ENCODE measurements around the gene TACO1. TPM values are rescaled to one million over a fixed set of nuclear protein-coding genes. Genes with fewer than 3 reads are reported as not detected.

The TACO1 gene
- total RNA-seq, 1 donor from 2014 or later = 22.8 TPM

DNA sequence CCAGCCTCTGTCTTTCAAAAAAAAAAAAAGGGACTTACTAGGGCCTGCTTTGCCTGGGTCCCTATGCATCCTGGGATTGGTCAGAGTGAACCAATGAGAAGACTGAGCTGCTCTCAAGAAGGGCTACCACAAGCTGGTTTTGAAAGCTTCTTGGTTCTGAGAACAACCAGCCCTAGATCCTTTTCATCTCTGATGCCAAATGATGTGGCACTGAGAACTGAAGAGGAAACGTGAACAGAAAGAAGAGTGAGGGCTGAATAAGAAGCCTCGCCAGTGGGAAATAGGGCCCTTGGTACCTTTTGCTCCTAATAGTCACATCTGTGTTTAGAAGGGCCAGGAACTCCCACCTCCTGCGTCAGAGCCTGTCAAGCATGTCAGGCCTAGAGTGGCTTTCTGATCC, 10.7 kb downstream of the TACO1 start:
- TF ChIP-seq, protein P1, sequence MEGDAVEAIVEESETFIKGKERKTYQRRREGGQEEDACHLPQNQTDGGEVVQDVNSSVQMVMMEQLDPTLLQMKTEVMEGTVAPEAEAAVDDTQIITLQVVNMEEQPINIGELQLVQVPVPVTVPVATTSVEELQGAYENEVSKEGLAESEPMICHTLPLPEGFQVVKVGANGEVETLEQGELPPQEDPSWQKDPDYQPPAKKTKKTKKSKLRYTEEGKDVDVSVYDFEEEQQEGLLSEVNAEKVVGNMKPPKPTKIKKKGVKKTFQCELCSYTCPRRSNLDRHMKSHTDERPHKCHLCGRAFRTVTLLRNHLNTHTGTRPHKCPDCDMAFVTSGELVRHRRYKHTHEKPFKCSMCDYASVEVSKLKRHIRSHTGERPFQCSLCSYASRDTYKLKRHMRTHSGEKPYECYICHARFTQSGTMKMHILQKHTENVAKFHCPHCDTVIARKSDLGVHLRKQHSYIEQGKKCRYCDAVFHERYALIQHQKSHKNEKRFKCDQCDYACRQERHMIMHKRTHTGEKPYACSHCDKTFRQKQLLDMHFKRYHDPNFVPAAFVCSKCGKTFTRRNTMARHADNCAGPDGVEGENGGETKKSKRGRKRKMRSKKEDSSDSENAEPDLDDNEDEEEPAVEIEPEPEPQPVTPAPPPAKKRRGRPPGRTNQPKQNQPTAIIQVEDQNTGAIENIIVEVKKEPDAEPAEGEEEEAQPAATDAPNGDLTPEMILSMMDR (conservative IDR thresholded peaks at IDR 0.05; ENCODE audit: low read depth, low read length) = no peak
- no peak overlapping the region for H3K4me3 ChIP-seq (ENCODE audit: low read depth, low read length)
- DNase-seq (ENCODE audit: low read depth) = no peak

DNA sequence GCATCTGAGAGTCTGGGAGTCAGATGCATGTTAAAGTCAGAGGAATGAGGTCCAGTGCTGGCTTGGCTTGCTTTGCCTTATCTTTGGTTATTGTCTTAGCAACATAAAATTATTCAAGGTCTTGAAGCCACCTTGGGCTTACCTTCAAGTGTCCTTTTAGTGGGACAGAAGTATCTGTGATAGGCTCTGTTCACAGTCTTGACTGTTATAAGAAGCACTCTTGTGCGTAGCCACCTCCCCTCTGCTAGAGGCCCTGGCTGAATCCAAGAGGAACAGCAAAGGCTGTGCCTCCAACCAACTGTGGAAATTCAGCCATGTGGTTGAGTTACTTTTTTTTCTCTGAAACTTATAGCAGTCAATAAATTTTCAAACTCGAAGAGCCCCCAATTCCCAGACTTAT, 13.0 kb downstream of the TACO1 start:
- DNase-seq (ENCODE audit: low read depth) = no peak
- H3K4me3 ChIP-seq (ENCODE audit: low read depth, low read length) = no peak overlapping the region
- TF ChIP-seq, protein P1 (conservative IDR thresholded peaks at IDR 0.05; ENCODE audit: low read depth, low read length) = no peak

DNA sequence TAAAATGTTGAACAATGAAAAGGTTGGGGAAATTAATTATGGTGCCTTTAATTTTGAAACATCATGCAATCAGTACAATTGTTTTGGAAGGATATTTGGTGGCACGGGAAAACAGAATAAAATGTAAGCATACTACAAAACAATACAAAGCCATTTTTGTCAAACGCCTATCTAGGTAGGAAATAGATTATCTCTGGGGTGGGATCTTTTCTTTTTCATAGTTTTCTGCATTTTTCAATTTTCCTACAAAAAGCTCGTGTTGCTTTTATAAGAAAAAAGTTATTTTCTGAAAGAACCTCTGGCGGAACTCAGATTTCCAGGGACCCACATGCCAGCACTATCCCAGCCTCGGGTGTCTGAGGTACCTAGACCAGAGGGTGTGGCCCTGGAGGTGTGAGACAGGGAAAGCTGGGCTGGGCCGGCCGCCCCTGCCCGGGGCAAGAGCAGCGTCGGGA, 20.6 kb downstream of the TACO1 start:
- H3K4me3 ChIP-seq (ENCODE audit: low read depth, low read length) = peak overlapping the region; percentile 87
- TF ChIP-seq, protein P1 (conservative IDR thresholded peaks at IDR 0.05; ENCODE audit: low read depth, low read length) = no peak
- DNase-seq (ENCODE audit: low read depth) = no peak

DNA sequence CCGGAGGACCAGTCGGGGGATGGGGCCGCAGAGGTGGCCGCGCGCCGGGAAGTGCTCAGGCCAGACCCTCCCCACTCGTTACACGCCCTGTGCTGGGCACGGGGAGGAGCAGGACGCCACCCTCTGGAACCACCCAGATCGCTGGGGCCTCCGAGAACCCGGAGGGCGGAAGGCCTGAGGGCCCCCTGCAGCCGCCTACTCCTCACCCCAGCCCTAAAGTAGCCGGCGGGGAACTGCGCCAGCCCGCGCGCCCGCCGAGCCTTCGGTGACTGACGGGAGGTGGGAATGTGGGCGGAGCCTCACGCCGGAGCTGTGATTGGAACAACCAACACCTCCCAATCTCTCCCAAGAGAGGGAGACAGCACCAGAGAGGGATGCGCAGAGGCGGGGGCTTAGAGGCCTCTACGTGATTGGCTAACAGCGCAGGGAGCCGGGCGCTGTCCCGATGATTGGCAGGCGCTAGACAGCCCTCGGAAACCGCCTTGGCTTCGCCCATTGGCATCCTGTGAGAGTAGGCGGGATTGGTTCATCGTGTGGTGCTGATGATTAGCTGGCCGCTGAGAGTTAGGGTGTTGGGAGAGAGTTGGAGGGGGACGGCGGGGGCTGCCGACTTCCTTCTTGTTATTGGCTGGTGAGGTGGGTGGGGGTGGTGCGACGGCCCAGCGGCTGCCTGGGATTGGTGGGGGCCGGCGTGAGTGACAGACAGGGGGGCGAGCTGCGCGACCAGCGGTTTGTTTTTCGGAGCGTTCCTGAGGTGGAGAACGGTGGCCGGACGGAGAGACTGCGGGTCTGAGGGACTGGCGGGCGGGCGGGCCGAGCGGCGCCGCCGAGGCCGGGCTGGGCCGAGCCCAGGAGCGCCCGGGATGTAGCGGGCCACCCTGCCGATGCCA, 21.2 kb downstream of the TACO1 start, which contains the start of gene MAP3K3:
Gene MAP3K3, plus strand, starts transcription at position 734 of the 890 bp plus-strand sequence. CDS start 343 bp downstream, outside the sequence.
- H3K4me3 ChIP-seq (ENCODE audit: low read depth, low read length) = peak within 1 kb of the TSS; percentile 87
- DNase-seq (ENCODE audit: low read depth) = peak; percentile 97

DNA sequence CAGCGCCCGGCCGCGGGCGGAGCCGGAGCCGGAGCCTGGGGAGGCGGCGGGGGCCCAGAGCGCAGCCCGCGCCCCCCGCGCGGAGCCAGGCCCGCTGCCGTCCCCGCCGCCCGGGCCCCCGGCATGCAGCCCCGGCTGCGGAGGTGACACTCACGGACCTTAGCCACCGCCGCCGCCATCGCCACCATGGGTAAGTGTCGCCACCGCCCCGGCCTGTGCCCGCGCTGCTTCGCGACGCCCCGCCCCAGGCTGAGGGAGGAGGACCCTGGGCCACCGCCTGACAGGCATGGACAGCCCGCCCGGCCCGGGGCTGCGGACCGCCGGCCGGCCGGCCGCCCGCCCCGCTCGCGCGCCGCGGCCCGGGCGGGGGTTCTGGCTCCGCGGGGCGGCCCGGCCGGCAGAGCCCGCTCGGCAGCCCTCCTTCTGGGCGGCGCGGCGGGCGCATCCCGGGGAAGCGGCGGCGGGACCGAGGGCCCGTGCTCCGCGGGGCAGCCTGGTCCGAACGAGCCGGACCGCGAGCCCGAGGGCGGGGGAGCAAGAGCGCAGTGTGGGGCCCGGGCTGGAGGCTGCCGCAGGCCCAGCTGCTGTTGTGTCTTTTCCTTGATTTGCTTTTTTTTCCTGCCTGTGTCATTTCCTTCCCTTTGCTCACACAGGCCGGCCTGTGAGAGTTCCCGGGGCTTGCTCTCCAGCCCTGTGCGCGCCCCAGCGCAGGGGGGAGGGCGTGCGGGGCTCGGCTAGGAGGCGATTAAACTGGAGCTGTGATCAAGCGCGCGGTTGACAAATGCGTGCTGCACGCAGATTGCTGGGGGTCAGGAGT, 22.1 kb downstream of the TACO1 start:
- TF ChIP-seq, protein P1 (conservative IDR thresholded peaks at IDR 0.05; ENCODE audit: low read depth, low read length) = no peak
- DNase-seq (ENCODE audit: low read depth) = no peak
- peak overlapping the region; percentile 87 for H3K4me3 ChIP-seq (ENCODE audit: low read depth, low read length)

More for the DNA sequence above, 21.2 kb downstream of the TACO1 start, which contains the start of gene MAP3K3:
- TF ChIP-seq, protein P1 (conservative IDR thresholded peaks at IDR 0.05; ENCODE audit: low read depth, low read length) = peak; percentile 3

DNA sequence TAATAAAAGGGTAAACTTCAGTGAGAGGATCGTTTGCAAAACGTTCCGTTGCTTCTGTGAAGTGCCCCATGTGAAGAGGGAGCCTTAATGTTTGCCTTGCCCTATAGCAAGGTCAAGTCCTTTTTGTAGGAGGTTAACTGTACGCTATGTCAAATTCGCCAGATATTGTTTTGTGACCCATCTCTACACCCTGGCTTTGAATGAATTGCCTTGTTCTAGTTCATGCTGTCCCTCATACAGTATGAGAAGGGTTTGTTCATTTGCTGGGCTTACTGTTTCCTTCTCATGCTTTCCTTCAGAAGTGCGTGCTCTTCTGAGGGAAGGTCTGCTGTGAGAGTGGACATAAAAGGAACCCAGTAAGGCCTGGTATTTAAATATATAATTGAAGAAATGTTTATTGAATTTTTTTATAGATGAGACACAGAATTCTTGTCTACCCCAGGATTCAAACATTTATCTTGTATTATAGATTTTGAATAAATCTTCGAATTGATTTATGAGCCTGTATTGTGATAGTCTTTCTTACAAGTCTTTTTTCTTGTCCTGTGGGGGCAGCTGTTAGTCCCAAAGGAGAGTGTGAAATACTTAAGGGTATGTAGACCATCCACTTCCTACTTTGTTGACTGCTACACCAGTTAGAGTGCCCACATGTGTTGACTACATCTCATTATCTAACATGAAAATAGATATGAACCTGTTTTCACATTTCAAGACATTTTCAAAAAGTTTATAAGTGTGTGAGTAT, 23.3 kb downstream of the TACO1 start:
- peak overlapping the region; percentile 87 for H3K4me3 ChIP-seq (ENCODE audit: low read depth, low read length)
- TF ChIP-seq, protein P1 (conservative IDR thresholded peaks at IDR 0.05; ENCODE audit: low read depth, low read length) = no peak
- no peak for DNase-seq (ENCODE audit: low read depth)
